GM08714 (cell line): ENCODE measurements around the gene GRIK4.

ENCODE experiments used
- H3K4me3 ChIP-seq: fragments of 200-500 bp; sonication (Bioruptor generic); 2 replicates; pipeline ENCODE4 v1.5.1; 2014; ENCODE audit warnings: mild to moderate bottlenecking, low read length, inconsistent platforms
- ZNF274 ChIP-seq: IDR thresholded peaks from 2 replicates; pipeline ENCODE4 v1.6.1; 2012; ENCODE audit warnings: mild to moderate bottlenecking, low read depth, low read length

Gene GRIK4

DNA sequence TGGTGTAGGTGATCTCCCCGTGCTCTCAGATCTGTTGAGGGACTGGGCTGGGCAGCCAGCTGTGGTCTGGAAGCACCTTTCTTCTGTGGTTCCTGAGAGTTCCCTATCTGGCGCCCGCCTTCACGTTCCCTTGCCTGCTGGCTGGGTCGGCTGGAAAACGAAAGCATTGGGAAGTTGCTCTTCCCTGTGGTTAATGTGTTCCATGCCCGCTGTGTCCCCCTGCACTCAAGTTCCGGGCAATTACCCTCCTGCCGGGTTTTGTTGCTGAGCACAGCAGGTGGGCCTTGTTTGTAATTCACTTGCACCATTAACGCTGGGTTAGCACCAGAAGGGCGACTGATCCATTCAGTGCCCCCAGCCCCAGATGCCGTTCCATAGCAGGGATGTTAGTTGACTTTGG lies 134.1 kb downstream of the GRIK4 start:
- TF ChIP-seq ZNF274, result no peak
- H3K4me3 ChIP-seq, result no peak overlapping the region

DNA sequence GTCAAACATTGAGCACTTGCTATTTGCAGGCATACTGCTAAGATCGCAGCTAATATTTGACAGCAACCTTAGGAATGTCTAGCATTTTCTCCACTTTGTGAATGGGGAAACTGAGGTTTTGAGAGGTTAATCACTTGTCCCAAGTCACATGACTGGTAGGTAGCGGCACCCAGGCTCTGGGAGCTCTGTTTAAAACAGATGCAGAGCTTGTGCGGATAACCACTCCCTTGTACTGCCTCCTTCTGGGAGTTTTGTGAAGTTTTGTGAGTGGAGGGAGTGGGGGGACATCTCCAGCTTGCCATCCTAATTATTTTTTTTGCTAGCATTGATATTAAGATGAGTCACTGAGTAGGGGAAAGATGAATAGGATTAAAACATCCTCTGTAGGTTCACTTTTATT lies 134.7 kb downstream of the GRIK4 start:
- H3K4me3 ChIP-seq, result no peak overlapping the region
- no peak for TF ChIP-seq ZNF274

DNA sequence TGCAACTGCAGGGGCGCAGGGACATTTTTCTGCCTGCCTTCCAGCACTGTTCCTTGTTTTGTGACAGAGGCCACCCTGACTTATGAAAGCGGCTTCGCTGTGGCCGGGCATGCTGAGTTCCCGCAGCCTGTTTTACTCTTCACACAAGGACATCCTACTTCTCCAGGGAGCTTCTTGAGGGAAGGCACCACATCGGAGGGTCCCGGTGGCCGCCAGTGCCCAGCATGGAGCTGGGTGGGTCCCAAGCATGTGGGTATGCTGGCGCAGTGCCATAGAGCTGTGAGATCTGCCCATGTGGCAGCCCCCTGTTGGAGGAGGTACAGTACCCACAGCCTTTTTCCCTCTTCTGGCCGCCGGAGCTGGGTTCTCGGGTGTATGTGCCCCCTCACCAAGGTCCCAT lies 136.1 kb downstream of the GRIK4 start:
- no peak for TF ChIP-seq ZNF274
- H3K4me3 ChIP-seq, result no peak overlapping the region

DNA sequence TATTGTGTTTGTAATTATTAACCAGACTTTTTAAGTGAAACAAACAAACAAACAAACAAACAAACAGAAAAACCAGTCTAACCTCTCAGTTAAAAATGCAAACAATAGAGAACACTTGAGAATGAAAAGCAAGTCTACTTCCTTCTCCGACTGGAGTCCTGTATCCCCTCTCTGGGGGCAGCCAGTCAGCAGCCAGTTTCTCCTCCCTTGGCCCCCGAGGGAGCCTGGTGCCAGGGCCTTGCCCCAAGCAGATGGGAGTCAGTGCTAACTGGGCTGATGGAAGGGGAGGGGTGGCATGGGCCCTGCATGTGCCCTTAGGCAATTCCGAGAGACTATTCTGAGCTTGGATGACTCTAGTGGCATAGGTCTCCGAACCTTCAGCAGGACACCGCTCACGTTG lies 137.2 kb downstream of the GRIK4 start:
- H3K4me3 ChIP-seq, result no peak overlapping the region
- no peak for TF ChIP-seq ZNF274

DNA sequence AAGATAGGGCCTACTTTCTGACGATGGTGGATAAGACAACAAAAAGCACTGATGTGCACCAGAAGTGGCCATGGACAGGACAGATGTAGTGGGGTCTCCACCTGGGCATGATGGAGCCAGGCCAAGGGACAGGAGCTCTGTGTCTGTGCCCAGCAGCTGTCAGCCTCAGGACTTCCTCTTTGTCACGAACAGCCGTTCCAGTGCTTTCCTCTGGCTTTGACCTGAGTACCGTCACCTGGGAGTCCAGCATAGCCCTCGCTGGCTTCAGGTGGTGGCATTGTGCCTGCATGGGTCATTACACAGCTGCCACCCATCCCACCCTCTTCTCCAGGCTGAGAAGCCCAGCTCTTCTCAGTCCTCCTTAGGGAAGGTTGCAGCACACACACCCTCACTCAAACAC lies 137.8 kb downstream of the GRIK4 start:
- no peak for TF ChIP-seq ZNF274
- H3K4me3 ChIP-seq, result no peak overlapping the region

DNA sequence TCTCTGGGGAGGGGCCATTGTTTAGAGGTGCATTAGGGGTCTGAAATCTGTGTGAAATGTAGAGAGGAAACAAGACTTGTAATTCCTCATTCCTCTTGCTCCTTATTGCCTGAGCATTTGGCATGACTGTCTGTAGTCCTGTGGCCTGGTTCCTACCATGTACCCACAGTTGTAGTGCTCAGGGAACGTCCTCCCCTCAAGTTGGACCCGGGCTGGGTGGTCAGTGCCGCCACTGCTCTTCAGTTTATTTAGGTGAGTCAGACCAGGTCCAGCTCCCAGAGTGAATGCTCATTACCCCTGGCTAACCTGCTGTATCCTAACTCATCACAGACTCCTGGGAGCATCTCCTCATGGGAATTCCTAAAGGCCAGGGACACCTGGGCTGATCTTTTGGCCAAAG lies 139.8 kb downstream of the GRIK4 start:
- H3K4me3 ChIP-seq, result no peak overlapping the region
- no peak for TF ChIP-seq ZNF274

DNA sequence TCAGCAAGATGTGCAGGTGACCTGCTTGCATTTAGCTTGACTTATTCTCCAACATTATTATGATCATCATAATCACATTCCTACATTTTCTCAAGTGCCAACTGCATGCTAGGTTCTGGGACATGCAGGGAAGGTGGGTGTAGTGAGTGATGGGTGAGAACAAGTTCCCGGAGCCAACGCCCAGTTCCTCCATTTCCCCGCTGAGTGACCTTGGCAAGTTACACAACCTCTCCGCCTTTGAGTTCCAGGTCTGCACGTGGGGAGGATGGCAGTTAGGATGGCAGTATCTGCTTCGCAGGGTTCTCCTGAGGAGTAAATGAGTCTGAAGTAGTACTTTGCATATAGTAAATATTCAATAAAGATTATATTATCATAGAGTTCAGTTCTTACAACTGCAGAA lies 140.3 kb downstream of the GRIK4 start:
- H3K4me3 ChIP-seq, result no peak overlapping the region
- no peak for TF ChIP-seq ZNF274

DNA sequence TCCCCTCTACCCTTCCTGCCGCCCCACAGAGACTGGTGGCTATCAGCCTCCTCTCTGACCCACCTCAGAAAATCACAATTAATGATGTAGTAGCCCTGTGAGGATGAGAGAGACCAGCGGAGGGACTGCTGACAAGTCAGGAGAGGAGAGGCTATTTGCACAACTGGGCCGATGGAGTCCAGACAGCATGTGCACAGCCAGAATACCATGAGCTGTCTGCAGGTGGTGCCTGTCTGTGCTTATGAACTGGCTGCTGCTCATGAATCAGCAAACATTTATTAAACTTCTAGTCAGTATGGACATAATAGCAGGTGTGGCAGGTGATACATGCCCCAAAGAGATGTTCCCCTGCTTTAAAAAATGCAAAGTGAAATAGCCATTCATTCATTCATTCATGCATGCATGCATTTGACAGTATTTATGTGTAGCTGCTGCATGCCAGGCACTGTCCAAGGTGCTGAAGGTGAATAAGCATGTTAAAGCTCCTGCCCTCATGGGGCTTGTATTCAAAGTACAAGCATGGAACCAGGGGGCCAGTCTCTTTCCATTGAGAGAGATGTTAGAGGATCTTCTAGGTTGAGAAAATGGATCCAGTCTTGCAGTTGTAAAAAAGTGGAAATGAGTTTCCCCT lies 141.3 kb downstream of the GRIK4 start:
- no peak for TF ChIP-seq ZNF274
- no peak overlapping the region for H3K4me3 ChIP-seq

DNA sequence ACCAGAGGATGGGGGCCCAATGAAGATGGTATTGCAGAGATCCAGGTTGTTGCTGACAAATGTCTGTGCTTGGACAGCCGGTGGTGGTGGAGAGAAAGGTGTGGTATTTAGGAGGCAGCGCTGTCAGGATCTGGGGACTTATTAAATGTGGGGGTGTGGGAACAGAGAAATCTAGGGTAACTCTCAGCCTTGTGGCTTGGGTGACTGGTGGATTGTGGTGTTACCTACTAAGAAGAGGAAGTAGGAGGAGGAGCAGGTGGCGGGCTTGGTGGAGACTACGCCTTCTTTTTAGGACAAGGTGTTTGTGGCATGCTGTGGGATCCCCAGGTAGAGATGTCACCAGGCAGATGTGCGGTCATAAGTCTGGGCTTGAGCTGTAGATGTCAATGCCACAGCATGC lies 144.0 kb downstream of the GRIK4 start:
- TF ChIP-seq ZNF274, result no peak
- H3K4me3 ChIP-seq, result no peak overlapping the region

DNA sequence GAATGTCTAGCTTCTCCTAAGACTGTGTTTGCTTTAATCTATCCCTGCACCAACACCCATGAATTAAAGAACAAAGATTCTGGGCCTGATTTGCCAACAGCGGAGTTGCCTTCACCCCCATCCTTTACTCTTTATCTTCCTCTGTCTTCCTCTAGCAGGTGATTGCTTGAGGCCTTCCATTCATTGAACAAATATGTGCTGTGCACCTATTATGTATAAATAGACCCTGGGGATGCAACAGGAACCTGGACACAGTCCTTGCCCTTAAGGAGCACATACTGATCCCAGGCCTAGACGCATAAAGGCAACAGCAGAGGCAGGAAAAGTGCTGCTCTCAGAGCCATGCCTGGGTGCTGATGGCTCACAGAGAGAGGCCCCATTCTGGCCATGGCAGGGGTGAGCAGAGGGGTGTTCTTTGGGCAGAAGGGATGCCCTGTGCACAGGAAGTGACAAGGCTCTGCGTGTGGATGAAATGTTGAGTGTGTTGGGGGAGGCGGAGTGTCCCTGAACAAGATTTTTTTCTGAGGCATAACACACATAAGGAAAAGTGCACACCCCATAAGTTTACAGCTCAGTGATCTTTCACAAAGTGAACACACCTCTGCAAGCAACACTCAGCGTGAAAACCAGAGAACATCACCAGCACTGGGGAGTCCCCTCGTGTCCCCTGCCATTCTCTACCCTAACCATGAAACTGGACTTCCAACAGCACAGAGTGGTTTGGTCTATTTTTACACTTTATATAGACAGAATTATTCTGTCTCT lies 145.9 kb downstream of the GRIK4 start:
- no peak overlapping the region for H3K4me3 ChIP-seq
- no peak for TF ChIP-seq ZNF274

DNA sequence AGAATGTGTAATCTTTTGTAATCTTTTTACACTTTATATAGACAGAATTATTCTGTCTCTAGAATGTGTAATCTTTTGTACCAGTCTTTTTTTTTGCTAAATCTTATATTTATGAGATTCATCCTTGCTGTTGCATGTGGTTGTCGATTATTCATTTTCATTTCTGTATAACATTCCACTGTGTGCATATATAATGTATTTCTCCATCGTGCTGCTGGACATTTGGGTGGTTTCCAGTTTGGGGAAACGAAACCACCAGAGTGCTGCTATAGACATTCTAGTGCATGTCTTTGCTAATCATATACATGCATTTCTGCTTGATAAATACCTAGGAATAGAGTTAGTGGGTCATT lies 146.5 kb downstream of the GRIK4 start:
- H3K4me3 ChIP-seq, result no peak overlapping the region
- TF ChIP-seq ZNF274, result no peak

DNA sequence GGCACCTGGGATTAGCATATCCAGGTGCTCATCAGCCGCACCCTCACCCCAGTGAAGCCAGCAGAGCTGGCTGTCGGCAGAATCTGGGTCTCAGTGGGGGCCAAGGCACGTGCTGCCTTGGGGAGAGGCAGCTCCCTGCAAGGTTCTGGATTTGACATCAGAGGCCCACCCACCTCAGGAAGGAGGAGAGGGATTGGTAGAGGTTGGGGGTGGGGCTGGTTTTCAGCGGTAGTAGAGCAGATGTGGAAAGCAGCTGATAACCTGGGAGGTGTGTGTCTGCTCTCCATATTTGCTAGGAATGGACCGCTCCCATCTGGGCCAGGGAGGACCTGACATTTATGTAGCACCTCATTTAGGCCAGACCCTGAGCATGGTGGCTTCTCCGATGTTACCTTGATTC lies 147.5 kb downstream of the GRIK4 start:
- H3K4me3 ChIP-seq, result no peak overlapping the region
- TF ChIP-seq ZNF274, result no peak

DNA sequence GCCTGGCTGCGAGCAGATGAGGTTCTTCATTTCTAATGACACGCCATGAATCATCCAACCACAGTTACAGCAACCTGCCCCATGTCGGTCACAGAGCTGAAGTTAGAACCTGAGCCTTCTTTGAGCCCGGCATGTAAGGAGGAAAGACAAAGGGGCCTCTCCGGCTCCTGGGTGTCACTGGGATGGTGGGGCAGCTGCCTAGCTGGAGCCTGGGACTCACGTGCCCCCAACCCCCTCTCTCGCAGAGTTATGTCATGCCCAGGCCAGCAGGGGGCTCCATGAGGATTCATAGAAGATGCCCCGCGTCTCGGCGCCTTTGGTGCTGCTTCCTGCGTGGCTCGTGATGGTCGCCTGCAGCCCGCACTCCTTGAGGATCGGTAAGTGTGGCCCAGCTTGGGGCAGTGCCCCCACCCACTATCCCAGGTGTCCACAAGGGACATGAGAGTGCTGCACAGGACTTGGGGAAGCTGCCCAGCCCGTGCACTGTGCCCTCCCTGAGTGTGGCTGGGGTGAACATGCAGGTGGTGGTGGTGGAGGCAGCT lies 148.5 kb downstream of the GRIK4 start:
- no peak for TF ChIP-seq ZNF274
- H3K4me3 ChIP-seq, result no peak overlapping the region

DNA sequence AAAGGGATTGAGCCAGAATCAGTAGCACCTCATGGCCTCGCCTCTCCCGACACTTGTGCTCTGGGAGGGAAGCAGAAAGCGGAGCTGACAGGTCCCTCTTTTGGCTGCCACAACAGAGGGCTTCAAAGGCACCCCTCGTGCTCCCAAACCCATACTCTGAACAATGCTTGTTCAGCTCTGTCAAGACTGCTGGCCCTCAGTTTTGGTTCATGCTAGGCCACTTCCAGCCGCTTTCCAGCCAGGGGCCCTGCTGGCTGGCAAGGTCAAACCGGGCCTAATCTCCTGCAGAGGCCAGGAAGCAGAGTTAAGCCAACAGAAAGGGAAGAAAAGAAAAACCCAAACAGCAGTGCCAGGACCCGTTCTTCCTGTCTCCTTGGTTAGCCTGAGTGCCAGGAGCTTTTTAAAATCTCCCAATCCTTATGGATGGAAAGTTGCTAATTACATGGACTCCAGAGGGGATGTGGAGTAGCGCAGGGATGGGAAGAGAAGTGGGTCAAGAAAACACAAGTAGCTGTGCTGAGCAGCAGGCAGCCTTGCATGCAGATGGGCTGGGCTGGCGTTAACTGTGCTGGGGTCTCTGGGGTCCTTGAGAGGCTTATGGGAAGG lies 150.6 kb downstream of the GRIK4 start:
- TF ChIP-seq ZNF274, result no peak
- H3K4me3 ChIP-seq, result no peak overlapping the region

DNA sequence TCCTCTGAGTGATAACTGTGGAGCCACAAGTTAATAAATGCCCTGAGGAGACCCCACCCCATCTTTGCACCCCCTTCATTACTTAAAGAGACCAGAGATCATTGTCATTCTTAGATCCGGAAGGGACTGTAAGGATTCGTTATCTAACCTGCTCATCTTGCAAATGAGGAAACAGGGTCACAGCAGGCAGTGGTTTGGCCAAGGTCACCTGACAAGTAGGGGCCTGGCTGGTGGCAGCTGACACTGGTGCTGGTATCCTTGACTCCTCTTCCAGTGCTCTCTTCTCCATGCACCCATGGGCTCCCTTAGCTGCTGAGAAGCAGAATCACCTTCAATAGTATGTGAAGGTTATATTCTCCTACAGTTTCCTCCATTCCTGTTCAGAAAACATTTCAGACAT lies 151.6 kb downstream of the GRIK4 start:
- TF ChIP-seq ZNF274, result no peak
- H3K4me3 ChIP-seq, result no peak overlapping the region
